Measurements from ENCODE around the gene PPDPF.

PPDPF gene

GRCh38 chr20:63553933-63554290, 33.3 kb downstream of the PPDPF start, which contains the start of gene FNDC11:
Gene FNDC11 (plus strand): TSS chr20:63554159. CDS start chr20:63555664, 1,505 bp downstream.
- Histone ChIP-seq H3K27me3 (ENCODE audit: insufficient read depth, low read depth) (peaks cover 73% of the 10 kb centered on the region), H3K36me3 (ENCODE audit: insufficient read depth) (no peaks in the 10 kb centered on the region), H3K27ac (no peak within 1 kb of the TSS), H3K4me3 (IDR thresholded peaks at IDR 0.05; ENCODE audit: insufficient read depth, low read depth, low read length) (no peak within 1 kb of the TSS), H3K4me2 (peak within 1 kb of the TSS; percentile 89), H3K79me2 (ENCODE audit: insufficient read depth, low read depth) (no peaks in the 10 kb centered on the region), H3K4me1 (ENCODE audit: low read depth, poor library complexity, severe bottlenecking) (peaks cover 17% of the 10 kb centered on the region), H4K20me1 (ENCODE audit: insufficient read depth) (no peaks in the 10 kb centered on the region), H2AFZ (ENCODE audit: low read depth) (peak within 1 kb of the TSS; percentile 64), H3K9ac (no peak within 1 kb of the TSS)
- no peak for TF ChIP-seq CTCF (conservative IDR thresholded peaks at IDR 0.05; ENCODE audit: low read depth, low read length)

- no peaks in the 10 kb centered on the region for H3K36me3 ChIP-seq (ENCODE audit: insufficient read depth)
- no peaks in the 10 kb centered on the region for H4K20me1 ChIP-seq (ENCODE audit: insufficient read depth)
- H3K9ac ChIP-seq = no peak overlapping the region
- H3K4me3 ChIP-seq (IDR thresholded peaks at IDR 0.05; ENCODE audit: insufficient read depth, low read depth, low read length) = no peak overlapping the region
- H3K27ac ChIP-seq = no peak overlapping the region
- H3K79me2 ChIP-seq (ENCODE audit: insufficient read depth, low read depth) = no peaks in the 10 kb centered on the region
- H2AFZ ChIP-seq (ENCODE audit: low read depth) = no peak overlapping the region
- peaks cover 17% of the 10 kb centered on the region for H3K4me1 ChIP-seq (ENCODE audit: low read depth, poor library complexity, severe bottlenecking)
- peaks cover 68% of the 10 kb centered on the region for H3K27me3 ChIP-seq (ENCODE audit: insufficient read depth, low read depth)
- TF ChIP-seq CTCF (conservative IDR thresholded peaks at IDR 0.05; ENCODE audit: low read depth, low read length) = no peak
- H3K4me2 ChIP-seq = peak overlapping the region; percentile 89; the same call in 1 of the 2 replicates
Observed at GRCh38 chr20:63554361-63555278, 34.1 kb downstream of the PPDPF start.

GRCh38 chr20:63555661-63556381, 35.3 kb downstream of the PPDPF start:
- no peak overlapping the region for H3K4me2 ChIP-seq
- H3K4me1 ChIP-seq (ENCODE audit: low read depth, poor library complexity, severe bottlenecking) = peaks cover 17% of the 10 kb centered on the region
- no peak overlapping the region for H2AFZ ChIP-seq (ENCODE audit: low read depth)
- TF ChIP-seq CTCF (conservative IDR thresholded peaks at IDR 0.05; ENCODE audit: low read depth, low read length) = no peak
- H3K27me3 ChIP-seq (ENCODE audit: insufficient read depth, low read depth) = peaks cover 56% of the 10 kb centered on the region
- H3K79me2 ChIP-seq (ENCODE audit: insufficient read depth, low read depth) = no peaks in the 10 kb centered on the region
- H3K36me3 ChIP-seq (ENCODE audit: insufficient read depth) = no peaks in the 10 kb centered on the region
- H3K4me3 ChIP-seq (IDR thresholded peaks at IDR 0.05; ENCODE audit: insufficient read depth, low read depth, low read length) = no peak overlapping the region
- H4K20me1 ChIP-seq (ENCODE audit: insufficient read depth) = no peaks in the 10 kb centered on the region
- no peak overlapping the region for H3K27ac ChIP-seq
- no peak overlapping the region for H3K9ac ChIP-seq

GRCh38 chr20:63556873-63557478, 36.4 kb downstream of the PPDPF start:
- no peak overlapping the region for H3K4me2 ChIP-seq
- no peak overlapping the region for H3K9ac ChIP-seq
- no peaks in the 10 kb centered on the region for H4K20me1 ChIP-seq (ENCODE audit: insufficient read depth)
- TF ChIP-seq CTCF (conservative IDR thresholded peaks at IDR 0.05; ENCODE audit: low read depth, low read length) = no peak
- peaks cover 17% of the 10 kb centered on the region for H3K4me1 ChIP-seq (ENCODE audit: low read depth, poor library complexity, severe bottlenecking)
- no peaks in the 10 kb centered on the region for H3K36me3 ChIP-seq (ENCODE audit: insufficient read depth)
- H3K27me3 ChIP-seq (ENCODE audit: insufficient read depth, low read depth) = peaks cover 48% of the 10 kb centered on the region
- no peak overlapping the region for H3K4me3 ChIP-seq (IDR thresholded peaks at IDR 0.05; ENCODE audit: insufficient read depth, low read depth, low read length)
- no peaks in the 10 kb centered on the region for H3K79me2 ChIP-seq (ENCODE audit: insufficient read depth, low read depth)
- no peak overlapping the region for H3K27ac ChIP-seq
- H2AFZ ChIP-seq (ENCODE audit: low read depth) = no peak overlapping the region
